Stimulated activated CD4-positive, alpha-beta T cell treated with anti-CD3 and anti-CD28 coated beads, Interleukin-12 subunit alpha, Interleukin-12 subunit beta, amount 100 ng/mL, for 48 hours (primary cell): ENCODE measurements around the gene CNTN1.

ENCODE experiments used
- DNase-seq, 3 donors: peaks; one replicate each; pipeline ENCODE4 v3.0.0-alpha.2; 2020; ENCODE audit warnings: low read depth in 2 of 3, low spot score in 1 of 3

CNTN1 gene

GRCh38 chr12:40691913-40692764 is at the start of gene CNTN1:
TSS of gene CNTN1 (plus strand) at chr12:40692439.
- no peak for DNase-seq

GRCh38 chr12:40643506-40643905 is 48.7 kb upstream of the CNTN1 start:
- no peak for DNase-seq

GRCh38 chr12:40643976-40644375 is 48.3 kb upstream of the CNTN1 start:
- DNase-seq, result no peak

- DNase-seq, result no peak
These were observed 47.5 kb upstream of the CNTN1 start for GRCh38 chr12:40644708-40645107.

- no peak for DNase-seq
These were observed 46.9 kb upstream of the CNTN1 start for GRCh38 chr12:40645361-40645760.

- no peak for DNase-seq
These were observed 45.8 kb upstream of the CNTN1 start for GRCh38 chr12:40646456-40646855.

DNA sequence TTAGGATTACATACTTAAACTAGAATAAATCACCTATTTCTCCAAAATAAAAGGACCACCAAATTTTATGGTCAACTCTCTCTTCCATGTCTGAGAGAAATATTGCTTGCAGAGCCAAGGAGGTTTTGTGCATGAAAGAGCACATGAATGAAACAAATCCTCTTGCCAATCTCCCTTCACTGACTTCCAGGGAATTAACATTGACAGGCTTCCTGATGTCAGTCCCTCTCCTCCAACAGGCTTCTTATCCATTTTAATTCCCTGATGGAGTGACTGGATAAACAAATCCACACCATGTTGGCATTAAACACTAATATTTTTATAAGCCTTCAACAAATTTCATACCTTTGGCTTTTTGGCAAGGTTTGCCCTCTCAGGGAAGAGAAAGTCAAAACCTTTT is 45.3 kb upstream of the CNTN1 start:
- DNase-seq, result no peak

GRCh38 chr12:40647651-40648050 is 44.6 kb upstream of the CNTN1 start:
- no peak for DNase-seq

DNA sequence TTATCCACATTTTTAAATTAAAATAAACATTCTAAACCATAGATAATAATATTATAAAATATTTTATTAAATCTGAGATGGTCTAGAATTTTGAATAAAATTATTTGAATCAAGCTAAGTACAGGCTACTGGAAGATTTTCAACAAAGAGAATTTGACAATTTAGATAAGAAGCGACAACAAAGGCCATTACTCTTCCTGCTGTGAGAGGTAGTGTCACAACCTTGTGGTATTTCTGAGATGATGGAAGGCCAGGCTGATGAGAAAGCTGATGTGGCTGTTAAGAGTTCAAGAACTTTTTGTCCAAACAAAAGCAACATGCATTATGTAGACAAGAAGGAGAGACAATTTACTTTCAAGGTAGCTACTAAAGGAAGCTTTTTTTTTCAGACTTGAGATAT is 43.7 kb upstream of the CNTN1 start:
- no peak for DNase-seq

DNA sequence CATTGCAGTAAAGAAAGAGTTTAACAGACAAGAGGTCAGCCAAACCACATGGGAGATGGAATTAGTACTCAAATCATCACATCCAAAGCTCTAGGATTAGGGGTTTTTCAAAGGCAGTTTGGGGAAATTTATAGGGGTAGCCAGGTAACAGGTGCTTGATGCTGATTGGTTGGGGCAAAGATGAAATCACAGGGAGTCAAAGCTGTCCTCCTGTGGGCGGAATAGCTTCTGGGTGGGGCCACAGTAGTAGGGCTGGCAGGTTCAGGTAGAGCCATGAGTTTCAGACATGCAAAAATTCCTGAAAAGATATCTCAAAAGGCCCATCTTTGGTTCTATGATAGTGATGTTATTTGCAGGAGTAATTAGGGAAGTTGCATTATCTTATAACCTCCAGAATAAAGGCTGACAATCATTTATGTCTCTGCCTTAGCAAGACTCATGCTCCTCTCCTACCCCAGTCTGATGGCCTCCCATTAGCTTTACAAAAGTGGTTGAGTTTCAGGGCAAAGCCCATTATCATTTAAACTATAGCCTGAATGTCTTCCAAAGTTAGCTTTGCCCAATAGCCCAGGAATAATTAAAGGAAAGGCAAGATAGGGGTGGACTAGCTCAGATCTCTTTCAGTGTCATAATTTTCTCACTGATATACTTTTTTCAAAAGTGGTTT is 42.1 kb upstream of the CNTN1 start:
- no peak for DNase-seq

GRCh38 chr12:40655451-40655850 is 36.8 kb upstream of the CNTN1 start:
- DNase-seq, result no peak

DNA sequence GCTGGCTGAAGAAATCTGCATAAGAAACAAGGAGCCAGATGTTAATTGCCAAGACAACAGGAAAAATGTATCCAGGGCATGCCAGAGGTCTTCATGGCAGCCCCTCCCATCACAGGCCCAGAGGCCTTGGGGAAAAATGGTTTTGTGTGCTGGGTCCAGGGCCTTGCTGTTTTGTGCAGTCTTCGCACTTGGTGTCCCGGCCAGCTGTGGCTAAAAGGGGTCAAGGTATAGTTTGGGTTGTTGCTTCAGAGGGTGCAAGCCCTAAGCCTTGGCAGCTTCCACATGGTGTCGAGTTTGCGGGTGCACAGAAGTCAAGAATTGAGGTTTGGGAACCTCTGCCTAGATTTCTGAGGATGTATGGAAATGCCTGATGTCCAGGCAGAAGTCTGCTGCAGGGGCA is 29.9 kb upstream of the CNTN1 start:
- DNase-seq, result no peak

DNA sequence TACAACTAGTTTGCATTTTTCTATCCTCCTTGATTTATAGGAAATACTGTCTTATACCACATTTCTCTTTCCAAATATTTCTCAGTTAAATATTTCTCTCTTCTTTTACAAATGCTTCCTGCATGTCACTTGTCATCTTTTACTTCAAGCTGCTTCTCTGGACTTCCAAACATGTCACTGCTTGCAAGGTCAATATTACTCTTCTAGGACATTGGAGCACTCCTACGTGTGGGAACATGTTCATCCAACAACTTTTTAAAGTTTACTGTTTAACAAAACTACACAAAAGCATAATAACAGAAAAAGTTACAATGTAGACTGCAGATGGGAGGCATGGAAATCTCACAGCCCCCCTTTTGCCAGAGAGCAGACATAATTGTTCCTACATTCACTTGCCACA is 28.5 kb upstream of the CNTN1 start:
- no peak for DNase-seq

DNA sequence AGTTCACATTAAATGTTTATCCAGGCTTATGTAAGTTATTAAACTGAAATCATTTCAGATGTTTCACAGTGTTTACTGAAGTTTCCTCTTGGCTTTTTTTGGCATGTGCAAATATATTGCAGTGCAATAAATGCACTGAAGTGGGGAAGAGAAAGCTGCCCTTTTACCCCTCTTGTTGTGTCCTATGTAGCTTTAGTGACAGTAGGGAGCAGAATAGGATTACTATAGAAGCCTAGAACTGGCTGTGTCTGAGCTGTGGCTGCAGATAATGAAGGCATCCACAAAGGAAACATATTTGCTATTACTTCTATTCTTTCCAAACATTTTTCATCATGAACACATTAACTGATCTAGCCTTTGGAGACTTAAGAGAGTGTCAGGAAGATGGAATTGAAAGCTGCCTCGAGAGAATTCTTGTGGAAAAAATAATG is 24.1 kb upstream of the CNTN1 start:
- DNase-seq, result no peak

- no peak for DNase-seq
These were observed 19.4 kb upstream of the CNTN1 start for GRCh38 chr12:40672741-40673271.

DNA sequence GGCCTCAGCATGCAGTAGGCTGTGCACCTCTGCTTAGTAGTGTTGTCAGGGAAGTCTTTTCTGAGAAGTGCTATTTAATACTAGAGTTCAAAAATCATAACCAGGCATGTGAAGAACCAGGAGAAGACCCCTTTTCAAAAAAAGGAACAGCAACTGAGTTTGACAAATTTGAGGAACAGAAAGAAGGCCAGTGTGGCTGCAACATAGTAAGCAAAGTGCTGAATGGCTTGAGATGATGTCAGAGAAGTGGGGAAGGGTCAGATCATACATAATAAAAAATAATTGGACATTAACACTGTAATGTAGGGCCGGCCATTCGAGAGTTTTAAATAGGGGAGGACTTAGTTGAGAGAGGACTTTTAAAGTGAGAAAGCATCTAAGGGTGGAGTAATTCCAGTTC is 11.1 kb upstream of the CNTN1 start:
- no peak for DNase-seq

DNA sequence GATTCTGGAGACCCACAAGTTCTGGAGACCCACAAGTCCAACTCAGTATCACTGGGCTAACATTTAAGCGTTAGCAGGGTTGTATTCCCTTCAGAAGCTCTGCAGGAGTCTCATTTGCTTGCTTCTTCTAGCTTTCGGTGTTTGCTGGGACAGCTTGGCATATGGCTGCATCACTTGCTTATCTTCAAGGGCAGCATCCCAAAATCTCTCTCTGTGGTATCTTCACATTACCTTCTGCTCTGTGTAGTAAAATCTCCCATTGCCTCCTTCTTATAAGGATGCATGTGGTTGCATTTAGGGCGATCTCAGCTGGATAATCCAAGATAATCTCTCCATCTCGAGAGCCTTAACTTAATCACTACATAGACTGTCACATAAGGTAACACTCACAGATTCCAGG is 7.3 kb upstream of the CNTN1 start:
- no peak for DNase-seq

DNA sequence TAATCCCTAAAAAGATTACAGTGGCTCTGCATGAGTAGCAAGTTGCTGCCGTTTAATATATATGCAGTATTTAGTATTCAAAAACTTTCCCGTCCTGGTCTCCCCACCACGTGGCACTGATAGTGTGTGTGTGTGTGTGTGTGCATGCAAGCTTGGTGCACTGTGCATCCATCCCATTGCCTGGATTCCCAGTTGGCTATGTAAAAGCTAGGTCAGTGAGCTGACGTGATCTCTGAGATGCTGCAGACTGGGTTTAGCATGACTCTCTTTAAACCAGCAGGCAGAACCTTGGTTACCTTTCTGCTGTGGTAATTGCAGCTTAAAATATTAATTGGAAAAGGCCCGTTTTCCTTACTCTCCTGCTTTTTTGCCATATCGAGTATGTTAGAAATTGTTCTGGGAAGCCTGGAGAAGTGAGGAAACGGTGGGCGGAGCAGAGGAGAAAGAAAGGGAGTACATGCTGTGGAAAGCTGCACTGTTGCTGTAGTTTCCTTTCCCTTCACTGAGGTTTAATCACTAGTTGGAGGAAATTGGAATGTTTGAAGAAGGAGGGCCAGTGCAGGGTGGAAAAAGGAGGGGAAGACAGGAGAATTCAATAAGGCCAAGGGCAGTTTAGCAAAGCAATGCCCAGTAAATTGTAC is 4.0 kb upstream of the CNTN1 start:
- no peak for DNase-seq

DNA sequence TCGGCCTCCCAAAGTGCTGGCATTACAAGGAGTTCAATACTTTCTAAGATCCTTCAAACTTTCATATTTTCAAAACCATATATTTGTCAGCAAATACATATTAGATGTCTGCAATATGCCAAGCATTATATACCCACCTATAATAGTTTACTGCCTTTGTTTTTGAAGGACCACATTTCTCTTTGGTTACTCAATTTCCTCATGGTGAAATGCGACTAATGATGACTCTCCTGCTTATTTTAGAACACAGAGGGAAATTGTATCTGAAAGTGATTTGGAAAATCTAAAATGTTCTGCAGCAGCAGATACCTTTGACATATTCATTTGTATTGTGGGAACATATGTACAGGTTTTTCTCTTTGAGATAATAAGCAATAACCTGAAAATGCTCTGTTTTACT is 2.7 kb upstream of the CNTN1 start:
- no peak for DNase-seq

DNA sequence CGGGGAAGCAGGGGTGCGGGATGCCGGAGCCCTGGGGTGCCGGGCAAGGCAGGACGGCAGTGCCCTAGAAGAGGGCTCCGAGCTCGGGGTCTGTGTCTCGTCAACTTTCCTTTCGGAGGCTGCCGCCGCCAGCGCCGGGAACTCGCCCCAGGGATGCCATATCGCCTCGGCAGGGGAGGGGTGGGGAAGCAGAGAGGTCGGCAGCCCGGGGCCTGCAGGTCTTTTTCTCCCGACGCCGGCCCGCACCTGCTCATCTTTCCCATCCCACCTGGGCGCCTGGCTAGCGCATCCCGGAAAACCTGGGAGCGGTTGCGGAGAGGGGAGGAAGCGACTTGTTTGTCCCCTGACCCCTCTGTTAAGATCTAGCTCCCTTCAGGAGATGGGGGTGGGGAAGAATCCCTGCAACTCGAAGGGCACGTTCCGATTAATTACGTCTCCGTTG is 547 bp downstream of the CNTN1 start:
- no peak for DNase-seq

DNA sequence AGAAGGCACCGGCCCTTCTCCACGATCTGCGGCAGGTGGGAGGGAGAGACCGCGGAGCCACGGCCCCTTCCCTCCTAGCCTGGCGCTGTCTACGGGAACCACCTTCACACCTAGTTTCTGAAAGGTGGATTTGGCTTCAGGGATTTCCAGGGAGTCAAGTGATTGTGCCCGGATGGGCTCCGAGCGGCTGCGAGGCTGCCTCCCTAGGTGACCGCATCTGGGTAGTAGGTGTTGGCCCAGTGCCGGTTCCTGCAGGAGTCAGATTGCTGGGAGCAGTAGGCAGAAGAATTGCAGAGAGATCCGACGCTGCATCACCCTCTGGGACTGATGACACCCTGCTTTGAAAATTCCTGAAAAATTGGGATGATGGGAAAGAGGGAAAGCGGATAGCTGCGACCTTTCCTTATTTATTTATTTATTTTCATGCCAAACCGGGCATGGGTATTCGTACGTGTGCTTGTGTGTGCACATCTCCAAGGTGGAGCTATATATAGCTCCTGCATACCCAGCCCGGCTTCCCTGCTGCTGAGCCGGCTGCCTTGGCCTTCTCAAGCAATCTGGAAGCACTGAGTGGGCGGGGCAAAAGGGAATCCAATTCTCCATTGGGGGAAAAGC is 1.1 kb downstream of the CNTN1 start:
- no peak for DNase-seq
